VCaP (cell line): ENCODE measurements around the gene GPR17.

ENCODE experiments used
- H3K27ac ChIP-seq: fragments of 450-650 bp; 2 replicates; pipeline ENCODE4 v1.5.1; 2017
- CTCF ChIP-seq: fragments of 450-650 bp; conservative IDR thresholded peaks from 2 replicates; pipeline ENCODE4 v1.5.1; 2017; ENCODE audit warnings: mild to moderate bottlenecking, moderate library complexity

Gene GPR17

GRCh38 chr2:127645395-127646291, at the start of gene GPR17:
TSS of gene GPR17 (plus strand) at chr2:127646153. CDS start at chr2:127650736, 4,583 bp downstream.
- no peak within 1 kb of the TSS for H3K27ac ChIP-seq
- TF ChIP-seq CTCF: no peak

GRCh38 chr2:127596311-127597045, 49.5 kb upstream of the GPR17 start:
- TF ChIP-seq CTCF: no peak
- no peak overlapping the region for H3K27ac ChIP-seq

- no peak overlapping the region for H3K27ac ChIP-seq
- TF ChIP-seq CTCF: no peak
Observed at GRCh38 chr2:127597046-127597983, 48.6 kb upstream of the GPR17 start.

- no peak overlapping the region for H3K27ac ChIP-seq
- no peak for TF ChIP-seq CTCF
Observed at GRCh38 chr2:127597984-127598380, 48.0 kb upstream of the GPR17 start.

GRCh38 chr2:127598711-127599110, 47.2 kb upstream of the GPR17 start:
- TF ChIP-seq CTCF: no peak
- no peak overlapping the region for H3K27ac ChIP-seq

GRCh38 chr2:127599211-127599610, 46.7 kb upstream of the GPR17 start:
- H3K27ac ChIP-seq: no peak overlapping the region
- no peak for TF ChIP-seq CTCF

- no peak overlapping the region for H3K27ac ChIP-seq
- no peak for TF ChIP-seq CTCF
Observed at GRCh38 chr2:127604986-127605385, 41.0 kb upstream of the GPR17 start.
